HG03066 (cell line): Measurements from ENCODE around the gene PDIA5.

ENCODE experiments used
- ATAC-seq: cut with Tn5 transposase; IDR thresholded peaks from one replicate; pipeline ENCODE4 v1.9.1; 2021; ENCODE audit warnings: low read depth; ENCODE audit not compliant: unreplicated experiment

The PDIA5 gene

DNA sequence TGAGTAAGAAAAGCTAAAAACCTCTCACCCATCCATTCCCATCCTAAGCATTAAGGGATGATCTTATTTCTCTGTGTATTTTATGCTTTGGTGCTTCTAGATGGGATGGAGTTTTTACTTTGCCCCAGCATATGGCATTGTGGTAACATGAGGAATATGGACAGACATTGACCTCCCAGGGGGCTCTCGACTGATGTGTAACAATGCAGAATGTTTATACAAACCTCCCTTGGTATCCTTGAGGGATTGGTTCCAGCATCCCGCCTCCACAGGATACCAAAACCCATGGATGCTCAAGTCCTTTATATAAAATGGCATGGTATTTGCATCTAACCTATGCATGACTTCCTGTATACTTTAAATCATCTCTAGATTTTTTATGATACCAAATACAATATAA, 21.6 kb downstream of the PDIA5 start:
- ATAC-seq = no peak

DNA sequence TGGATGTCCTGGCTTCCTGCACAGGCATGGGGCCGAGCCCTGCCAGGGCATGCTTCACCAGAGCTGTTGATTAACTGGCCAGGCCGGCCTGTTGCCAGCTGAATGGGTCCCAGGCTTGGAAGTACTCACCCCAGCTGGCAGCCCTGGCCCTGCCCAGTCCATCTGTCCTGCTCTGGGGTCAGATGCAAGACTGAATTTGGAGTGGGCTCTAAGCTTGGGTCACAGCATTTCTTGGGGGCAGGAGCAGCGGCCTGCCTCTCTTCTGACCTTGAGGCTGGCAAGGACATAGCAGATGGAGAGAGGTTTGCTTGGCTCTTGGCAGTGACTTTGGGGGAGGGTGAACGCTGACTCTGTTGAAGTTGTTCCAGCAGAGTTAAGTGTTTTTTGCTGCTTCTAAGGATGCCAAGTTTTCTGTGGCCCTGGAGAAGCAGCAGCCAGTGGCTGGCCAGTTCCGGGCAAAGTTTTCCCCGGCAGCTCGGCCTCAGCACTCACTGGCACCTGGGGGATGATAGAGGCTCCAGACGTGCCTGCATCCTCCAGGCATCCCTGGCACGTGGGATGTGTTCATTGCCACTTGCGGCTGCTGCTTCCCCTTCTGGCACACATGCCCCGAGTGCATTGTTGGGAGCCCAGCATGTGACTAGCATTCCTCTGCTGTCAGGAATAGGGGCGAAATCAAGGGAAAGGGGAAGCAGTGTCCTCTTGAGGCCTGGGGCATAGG, 22.9 kb downstream of the PDIA5 start:
- no peak for ATAC-seq

- no peak for ATAC-seq
Observed at GRCh38 chr3:123090728-123091531, 24.1 kb downstream of the PDIA5 start.

GRCh38 chr3:123092243-123092642, 25.4 kb downstream of the PDIA5 start:
- no peak for ATAC-seq

DNA sequence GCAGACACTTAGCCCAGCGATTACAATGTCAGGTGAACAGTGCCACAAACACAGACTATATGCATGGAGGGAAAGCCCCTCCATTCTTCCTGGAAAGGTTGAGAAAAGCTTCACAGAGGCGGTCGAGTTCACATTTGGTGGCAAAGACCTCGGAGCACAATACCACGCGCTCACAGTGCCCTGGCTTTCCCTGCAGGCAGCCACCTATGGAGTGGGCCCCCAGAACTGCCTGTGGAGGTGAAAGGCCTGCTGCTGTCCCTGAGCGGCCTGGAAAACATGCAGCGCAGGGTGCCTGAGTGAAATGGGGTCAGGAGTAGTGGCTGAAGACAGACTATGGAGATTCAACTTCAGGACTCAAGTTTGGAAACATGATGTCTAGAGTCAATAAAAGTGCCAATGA, 26.9 kb downstream of the PDIA5 start:
- no peak for ATAC-seq

GRCh38 chr3:123094516-123095313, 27.9 kb downstream of the PDIA5 start:
- no peak for ATAC-seq

- no peak for ATAC-seq
Observed at GRCh38 chr3:123096126-123096525, 29.3 kb downstream of the PDIA5 start.

DNA sequence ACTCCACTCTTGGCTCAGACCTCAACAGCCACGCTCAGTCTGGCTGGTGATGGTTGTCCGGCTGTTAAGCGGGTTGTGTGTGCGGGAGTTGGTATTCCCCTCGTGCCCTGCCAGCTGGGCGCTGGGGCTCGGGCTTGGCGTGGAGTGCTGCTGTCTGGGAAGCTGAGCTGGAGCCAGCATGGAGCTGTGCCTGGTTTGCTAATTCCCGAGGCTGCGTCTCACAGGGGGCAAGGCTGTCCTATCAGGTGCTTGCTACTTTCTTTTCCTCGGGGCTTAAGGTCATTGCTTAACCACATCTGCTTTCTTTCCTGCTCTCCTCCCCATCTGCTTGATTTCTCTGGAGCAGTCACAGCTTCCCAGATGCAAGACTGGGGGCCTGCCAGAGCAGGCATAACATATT, 29.9 kb downstream of the PDIA5 start:
- no peak for ATAC-seq

DNA sequence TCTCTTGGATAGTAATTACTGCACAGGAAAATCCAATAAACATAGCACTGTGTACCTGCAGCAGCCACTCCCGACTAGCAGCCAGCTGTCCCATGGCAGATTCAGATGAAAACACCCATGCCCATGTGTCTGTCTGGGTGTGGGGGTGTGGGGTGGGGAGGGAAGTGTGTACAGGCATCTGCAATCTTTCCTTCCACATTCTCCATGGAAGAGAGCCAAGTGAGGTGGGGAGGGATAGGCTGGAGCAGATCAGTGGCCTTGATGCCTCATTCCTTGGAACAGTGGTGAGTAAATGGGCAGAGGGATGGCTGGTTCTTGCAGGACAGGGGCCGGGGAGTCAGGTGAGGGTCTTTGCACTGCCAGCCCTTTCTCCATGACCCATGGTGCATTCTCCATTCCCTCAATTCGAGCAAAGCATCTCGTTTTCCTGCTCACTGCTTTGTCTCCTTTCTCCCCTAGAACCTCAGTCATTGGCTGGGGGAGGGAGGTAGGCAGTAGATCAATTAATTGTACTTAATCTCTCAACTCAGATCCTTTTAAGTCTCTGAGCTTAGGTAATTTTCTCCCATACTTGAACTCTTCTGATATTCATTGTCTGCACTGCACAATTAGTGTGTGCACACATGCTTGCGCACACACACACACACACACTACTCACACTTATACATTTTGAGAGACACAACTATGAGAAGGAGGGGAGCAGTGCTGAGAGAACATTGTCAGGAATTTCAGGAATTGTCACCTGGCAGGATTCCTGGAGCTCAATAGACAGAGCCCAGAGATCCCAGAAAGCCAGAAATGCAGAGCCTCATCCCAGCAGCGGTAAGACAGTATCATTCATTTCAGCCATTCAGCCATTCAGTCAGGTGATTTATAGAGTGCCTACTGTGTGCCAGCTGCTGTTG, 31.9 kb downstream of the PDIA5 start:
- ATAC-seq = no peak

- ATAC-seq = no peak
Observed at GRCh38 chr3:123099331-123100192, 32.7 kb downstream of the PDIA5 start.

DNA sequence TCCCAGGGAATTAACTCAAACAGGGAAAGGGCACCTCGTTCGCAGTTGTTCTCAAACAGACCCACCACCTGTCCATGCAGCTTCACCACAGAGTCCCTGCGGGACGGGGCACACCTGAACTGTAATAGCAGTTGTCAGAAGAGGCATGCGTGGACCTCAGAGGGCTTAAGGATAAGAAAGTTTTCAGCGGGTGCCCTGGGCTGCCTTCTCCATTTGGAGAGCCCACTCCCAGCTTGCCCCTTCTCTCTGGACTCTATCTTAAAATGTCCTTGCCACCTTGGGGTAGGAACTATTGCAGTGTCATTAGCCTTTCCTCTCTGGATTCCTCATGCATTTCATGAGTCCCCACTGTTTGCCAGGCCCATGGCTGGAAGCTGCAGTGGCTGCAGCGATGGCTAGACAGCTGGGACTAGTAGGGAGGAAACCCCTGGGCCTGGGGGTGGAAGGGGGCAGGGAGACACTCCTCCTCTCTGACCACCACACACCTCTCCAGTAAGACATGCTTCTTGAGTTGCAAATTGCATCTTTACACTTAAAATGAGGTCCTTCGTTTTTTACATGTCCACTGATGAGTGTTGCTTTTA, 33.5 kb downstream of the PDIA5 start:
- ATAC-seq = no peak

- ATAC-seq = no peak
Observed at GRCh38 chr3:123102249-123102648, 35.4 kb downstream of the PDIA5 start.

- no peak for ATAC-seq
Observed at GRCh38 chr3:123102826-123103225, 36.0 kb downstream of the PDIA5 start.

DNA sequence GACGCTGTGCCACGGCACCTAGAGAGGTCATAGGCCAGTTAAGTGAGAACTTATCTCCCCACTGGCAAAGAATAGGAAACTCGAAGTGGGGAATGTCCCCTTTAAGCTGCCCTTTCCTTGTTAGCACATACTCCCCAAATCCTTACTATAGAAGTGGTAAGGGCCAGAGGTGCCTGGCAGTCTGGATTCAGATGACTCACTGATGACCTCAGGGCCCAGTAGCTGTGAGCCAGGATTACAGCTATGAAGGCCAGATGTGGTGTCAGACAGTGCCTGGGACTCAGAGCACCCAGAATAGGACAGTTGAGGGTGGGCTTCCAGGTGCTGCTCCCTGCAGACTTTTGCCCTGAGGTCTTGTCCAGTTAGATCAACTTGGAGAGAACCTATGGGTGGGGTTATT, 37.7 kb downstream of the PDIA5 start:
- ATAC-seq = no peak

- ATAC-seq = no peak
Observed at GRCh38 chr3:123105201-123106189, 38.7 kb downstream of the PDIA5 start.

DNA sequence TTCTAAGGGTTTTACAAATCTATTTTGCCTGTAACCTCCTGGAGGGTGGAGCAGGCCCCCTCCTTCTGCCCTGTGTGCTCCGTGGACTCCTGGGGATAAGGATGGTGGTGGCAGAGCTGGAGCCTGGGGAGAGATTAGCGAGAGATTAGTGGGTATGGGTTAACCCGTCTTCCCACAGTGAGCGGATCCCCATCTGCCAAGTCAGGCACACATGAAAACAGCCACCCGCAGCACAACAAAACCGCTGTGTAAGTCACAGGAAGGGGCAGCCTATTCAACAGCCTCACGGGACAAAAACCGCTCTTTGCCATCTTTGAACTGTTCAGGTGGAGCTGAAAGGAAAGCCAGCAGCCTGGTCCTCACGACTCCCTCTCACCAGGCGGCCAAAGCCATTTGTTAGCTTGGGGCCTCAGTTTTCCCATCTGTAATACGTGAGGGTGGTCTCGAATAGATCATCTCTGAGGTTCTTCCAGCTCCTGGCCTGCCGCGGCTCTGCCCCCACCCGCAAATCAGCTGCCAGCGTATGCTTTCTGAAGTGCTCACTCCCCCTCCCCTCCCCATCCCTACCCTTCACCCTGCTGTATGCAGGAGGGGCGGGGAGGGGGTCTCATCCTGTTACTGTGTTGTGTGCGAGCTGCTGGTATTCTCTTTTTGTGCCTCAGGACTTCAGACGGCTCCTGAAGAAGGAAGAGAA, 43.6 kb downstream of the PDIA5 start:
- ATAC-seq = no peak

DNA sequence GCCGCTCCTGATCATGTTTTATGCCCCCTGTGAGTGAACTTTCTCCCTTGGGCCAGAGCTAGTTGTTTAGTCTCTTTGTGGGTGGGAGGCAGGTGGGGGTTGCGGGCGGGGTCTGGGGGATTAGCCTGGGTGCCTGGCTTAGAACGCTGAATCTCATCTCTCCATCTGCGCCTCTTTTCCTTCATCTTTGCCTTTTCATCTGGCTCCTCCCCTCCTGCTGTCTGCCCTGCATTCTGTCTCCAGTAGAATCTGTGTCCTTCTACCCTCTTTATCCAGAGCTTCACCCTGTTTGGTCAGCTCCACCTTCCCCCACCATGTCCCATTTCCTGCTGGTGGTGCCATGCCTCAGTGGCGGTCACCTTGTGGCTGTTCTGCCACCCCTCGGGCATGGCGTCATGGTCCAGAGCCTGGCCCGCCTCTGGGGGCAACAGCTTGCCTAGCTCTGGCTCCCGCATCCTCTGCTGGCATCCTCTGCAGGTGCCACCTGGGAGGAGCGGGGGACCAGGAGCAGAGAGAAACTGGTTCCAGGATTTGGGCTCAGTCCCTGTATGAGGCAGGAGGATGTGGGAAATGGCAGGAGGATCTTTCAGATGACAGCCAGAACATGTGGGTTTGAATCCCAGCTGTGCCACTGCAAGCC, 44.3 kb downstream of the PDIA5 start:
- ATAC-seq = no peak
